ENCODE measurements around the gene FGA.

FGA gene

GRCh38 chr4:154549894-154550790, 40.4 kb downstream of the FGA start, which contains the start of gene PLRG1:
Gene PLRG1 (minus strand): TSS chr4:154550400. CDS start chr4:154550308, 92 bp downstream.
- ChIA-PET CTCF (interaction anchor here (0.6 to 4.9 kb wide), 9 partner anchors 9 to 1486 kb away, joined by 3 to 28 read pairs (median 4); no protein-coding TSS in a partner anchor), POLR2A (ENCODE audit: low non-redundant PET) (interaction anchor here (0.5 to 0.6 kb wide), 2 partner anchors 60 to 73 kb away, joined by 3 read pairs; no protein-coding TSS in a partner anchor)
- peak within 1 kb of the TSS; percentile 70 for H3K27ac ChIP-seq
- DNase-seq (ENCODE audit: low spot score) = peak; percentile 97
- TF ChIP-seq, protein P1, sequence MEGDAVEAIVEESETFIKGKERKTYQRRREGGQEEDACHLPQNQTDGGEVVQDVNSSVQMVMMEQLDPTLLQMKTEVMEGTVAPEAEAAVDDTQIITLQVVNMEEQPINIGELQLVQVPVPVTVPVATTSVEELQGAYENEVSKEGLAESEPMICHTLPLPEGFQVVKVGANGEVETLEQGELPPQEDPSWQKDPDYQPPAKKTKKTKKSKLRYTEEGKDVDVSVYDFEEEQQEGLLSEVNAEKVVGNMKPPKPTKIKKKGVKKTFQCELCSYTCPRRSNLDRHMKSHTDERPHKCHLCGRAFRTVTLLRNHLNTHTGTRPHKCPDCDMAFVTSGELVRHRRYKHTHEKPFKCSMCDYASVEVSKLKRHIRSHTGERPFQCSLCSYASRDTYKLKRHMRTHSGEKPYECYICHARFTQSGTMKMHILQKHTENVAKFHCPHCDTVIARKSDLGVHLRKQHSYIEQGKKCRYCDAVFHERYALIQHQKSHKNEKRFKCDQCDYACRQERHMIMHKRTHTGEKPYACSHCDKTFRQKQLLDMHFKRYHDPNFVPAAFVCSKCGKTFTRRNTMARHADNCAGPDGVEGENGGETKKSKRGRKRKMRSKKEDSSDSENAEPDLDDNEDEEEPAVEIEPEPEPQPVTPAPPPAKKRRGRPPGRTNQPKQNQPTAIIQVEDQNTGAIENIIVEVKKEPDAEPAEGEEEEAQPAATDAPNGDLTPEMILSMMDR (conservative IDR thresholded peaks at IDR 0.05; ENCODE audit: low read depth) = no peak

DNA sequence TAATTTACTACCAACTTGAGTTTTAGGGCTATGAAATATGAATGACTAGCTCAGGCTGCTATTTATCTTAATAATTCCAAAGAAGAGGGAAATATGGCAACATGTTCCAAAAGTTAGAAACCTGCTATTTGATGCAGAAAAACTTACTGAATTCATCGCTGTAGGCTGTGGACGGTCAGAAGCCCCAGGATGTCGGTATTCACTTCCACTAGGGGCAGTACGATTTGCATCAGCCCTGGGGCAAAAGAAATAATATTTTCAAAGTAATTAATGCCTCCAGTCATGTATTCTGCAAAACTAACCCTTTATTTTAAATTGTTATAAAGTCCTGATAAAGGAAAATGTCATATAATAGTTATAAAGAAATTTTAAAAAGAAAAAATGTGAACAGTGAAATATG, 44.9 kb downstream of the FGA start:
- POLR2A ChIA-PET (ENCODE audit: low non-redundant PET) = no interaction called here
- DNase-seq (ENCODE audit: low spot score) = no peak
- CTCF ChIA-PET = no interaction called here
- no peak overlapping the region for H3K27ac ChIP-seq
- TF ChIP-seq, protein P1 (conservative IDR thresholded peaks at IDR 0.05; ENCODE audit: low read depth) = no peak

DNA sequence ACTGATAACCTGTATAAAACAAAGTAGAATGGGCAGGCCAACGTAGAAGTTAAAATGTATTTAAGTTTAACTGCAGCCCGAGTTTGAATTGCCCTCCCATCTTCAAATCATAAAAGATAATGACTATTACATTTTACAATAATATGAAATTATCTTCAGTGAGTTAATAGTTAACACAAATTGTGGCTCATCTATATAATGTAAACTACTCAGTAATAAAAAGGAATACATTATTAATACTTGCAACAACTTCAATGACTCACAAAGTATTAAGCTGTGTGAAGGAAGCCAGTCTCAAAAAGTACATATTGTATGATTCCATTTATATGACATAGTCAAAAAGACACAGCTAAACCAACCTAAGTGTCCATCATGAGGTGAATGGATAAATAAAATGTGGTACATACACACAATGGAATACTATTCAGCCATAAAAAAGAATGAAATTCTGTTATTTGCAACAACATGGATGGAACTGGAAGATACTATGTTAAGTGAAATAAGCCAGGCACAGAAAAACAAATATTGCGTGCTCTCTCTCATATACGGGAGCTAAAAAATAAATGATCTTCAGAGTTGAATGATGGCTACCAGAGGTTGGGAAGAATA, 48.2 kb downstream of the FGA start:
- TF ChIP-seq, protein P1 (conservative IDR thresholded peaks at IDR 0.05; ENCODE audit: low read depth) = no peak
- POLR2A ChIA-PET (ENCODE audit: low non-redundant PET) = no interaction called here
- CTCF ChIA-PET = interaction anchor here (0.7 kb wide), 1 partner anchor 75 kb away, joined by 4 read pairs; no protein-coding TSS in a partner anchor
- no peak overlapping the region for H3K27ac ChIP-seq
- DNase-seq (ENCODE audit: low spot score) = no peak

Data from RWPE1 (cell line).